ENCODE data around the gene CACNA1C. TPM values are rescaled to one million over a fixed set of nuclear protein-coding genes. Genes with fewer than 3 reads are reported as not detected.

Gene CACNA1C
- total RNA-seq, 3 donors from 2014 or later: 2.6 to 11.8 (median 9.5) TPM

- TF ChIP-seq POLR2A (IDR thresholded peaks at IDR 0.05) (no peak), CTCF (IDR thresholded peaks at IDR 0.05) (no peak), POLR2AphosphoS5 (IDR thresholded peaks at IDR 0.05) (no peak)
- intact Hi-C loops (cut with DNase I; ENCODE audit: low total_unique reads): no loop called here
- no peak overlapping the region for H3K4me3 ChIP-seq
- no peaks in the 10 kb centered on the region for H3K9me3 ChIP-seq
- H3K27ac ChIP-seq: no peak overlapping the region
- H3K27me3 ChIP-seq: no peaks in the 10 kb centered on the region
- DNase-seq (ENCODE audit: low spot score in 2 of 2): no peak
- H3K4me1 ChIP-seq: no peaks in the 10 kb centered on the region
- no peaks in the 10 kb centered on the region for H3K36me3 ChIP-seq
These were observed 690.7 kb downstream of the CACNA1C start for GRCh38 chr12:2743478-2743877.

GRCh38 chr12:2745655-2746054, 692.9 kb downstream of the CACNA1C start:
- no peaks in the 10 kb centered on the region for H3K9me3 ChIP-seq
- TF ChIP-seq POLR2A (IDR thresholded peaks at IDR 0.05): no peak
- TF ChIP-seq POLR2AphosphoS5 (IDR thresholded peaks at IDR 0.05): no peak
- no peak for TF ChIP-seq CTCF (IDR thresholded peaks at IDR 0.05)
- no peak overlapping the region for H3K27ac ChIP-seq
- no peaks in the 10 kb centered on the region for H3K4me1 ChIP-seq
- H3K36me3 ChIP-seq: no peaks in the 10 kb centered on the region
- intact Hi-C loops (cut with DNase I; ENCODE audit: low total_unique reads): no loop called here
- no peaks in the 10 kb centered on the region for H3K27me3 ChIP-seq
- no peak overlapping the region for H3K4me3 ChIP-seq
- DNase-seq (ENCODE audit: low spot score in 2 of 2): no peak

Other genes starting within 250 kb of the CACNA1C start
- gene LRTM2, start 232.4 kb upstream of the CACNA1C start, total RNA-seq: not detected
- 10 to 100 TPM in 1 of 3 donors, 1 to 10 TPM in 2; 3.2 to 10.2 (median 3.3) TPM for gene CACNA2D4, start 134.3 kb upstream of the CACNA1C start, total RNA-seq
- gene DCP1B, start 48.5 kb upstream of the CACNA1C start, total RNA-seq: 10 to 100 TPM; 12.2 to 20.8 (median 18.0) TPM